Activated CD8-positive, alpha-beta T cell treated with anti-CD3 and anti-CD28 coated beads for 36 hours (primary cell): Measurements from ENCODE around the gene TBC1D16. TPM values are rescaled to one million over a fixed set of nuclear protein-coding genes. Genes with fewer than 3 reads are reported as not detected.
A peak's percentile ranks its signal among the peaks of the same experiment; 100 is the strongest.

Source experiments
- ATAC-seq: fragments of 200-7000 bp; cut with Tn5 transposase; one replicate; pipeline ENCODE4 v1.10.0; 2021; ENCODE audit warnings: mild to moderate bottlenecking, moderate library complexity
- CTCF ChIA-PET: fragments of 350-600 bp; sonication (Branson Sonifier 250); formaldehyde crosslinking; loops from one replicate; lab custom pipeline; 2021; ENCODE audit warnings: antibody characterized with exemption; lab: Charles Lee
- POLR2A ChIA-PET: fragments of 350-600 bp; sonication (Branson Sonifier 250); formaldehyde crosslinking; loops from one replicate; lab custom pipeline; 2021; ENCODE audit warnings: antibody characterized with exemption; lab: Charles Lee
- DNase-seq: peaks from one replicate; pipeline ENCODE4 v3.0.0-alpha.2; 2020
- H3K27ac Mint-ChIP-seq: one replicate; pipeline ENCODE4 v1.8.0; 2021; ENCODE audit warnings: mild to moderate bottlenecking, mixed read lengths
- H3K27me3 Mint-ChIP-seq: one replicate; pipeline ENCODE4 v1.8.0; 2021; ENCODE audit warnings: mixed read lengths
- H3K36me3 Mint-ChIP-seq: one replicate; pipeline ENCODE4 v1.8.0; 2021; ENCODE audit warnings: low read depth, mixed read lengths
- H3K4me1 Mint-ChIP-seq: one replicate; pipeline ENCODE4 v1.8.0; 2021; ENCODE audit warnings: low read depth, mixed read lengths
- H3K4me3 Mint-ChIP-seq: one replicate; pipeline ENCODE4 v1.8.0; 2021; ENCODE audit warnings: mild to moderate bottlenecking, moderate library complexity, mixed read lengths
- H3K9me3 Mint-ChIP-seq: one replicate; pipeline ENCODE4 v1.8.0; 2021; ENCODE audit warnings: mixed read lengths
- CTCF ChIP-seq: fragments of 200-600 bp; IDR thresholded peaks from one replicate; pipeline ENCODE4 v1.8.0; 2022; ENCODE audit warnings: antibody characterized with exemption, mild to moderate bottlenecking
- intact Hi-C: fragments of 100-400 bp; cut with micrococcal nuclease; formaldehyde crosslinking; loops from one replicate; pipeline ENCODE4 v1.10.0; 2022
- total RNA-seq, 2 experiments: library from RNA; stranded (reverse); gene quantifications; one replicate each; pipeline ENCODE4 v1.2.3, GENCODE V29; 2021

The TBC1D16 gene
- total RNA-seq, 2 experiments from 2014 or later = 9.6 to 12.0 TPM

GRCh38 chr17:79923974-79924638 is 111.6 kb downstream of the TBC1D16 start:
- DNase-seq (peak; percentile 83), ATAC-seq (peak; percentile 77)
- Mint-ChIP-seq H3K4me1 (peaks cover 13% of the 10 kb centered on the region), H3K36me3 (no peaks in the 10 kb centered on the region), H3K27ac (no peak overlapping the region), H3K9me3 (no peaks in the 10 kb centered on the region), H3K4me3 (no peak overlapping the region), H3K27me3 (peaks cover 2% of the 10 kb centered on the region)
- CTCF ChIA-PET = interaction anchor here (0.6 to 1.6 kb wide), 9 partner anchors 9 to 135 kb away, joined by 3 to 4 read pairs (median 3); no protein-coding TSS in a partner anchor
- peak; percentile 70 for TF ChIP-seq CTCF
- intact Hi-C loops = no loop called here
- POLR2A ChIA-PET = interaction anchor here (0.7 kb wide), 1 partner anchor 85 kb away, joined by 3 read pairs; the partner anchor contains the start of gene CBX4

- Mint-ChIP-seq H3K36me3 (no peaks in the 10 kb centered on the region), H3K27me3 (no peaks in the 10 kb centered on the region), H3K4me1 (peaks cover 7% of the 10 kb centered on the region), H3K9me3 (no peaks in the 10 kb centered on the region), H3K4me3 (no peak overlapping the region), H3K27ac (no peak overlapping the region)
- ChIA-PET CTCF (interaction anchor here (0.7 to 1.6 kb wide), 3 partner anchors 10 to 83 kb away, joined by 3 read pairs; no protein-coding TSS in a partner anchor), POLR2A (interaction anchor here (1.5 kb wide), 1 partner anchor 132 kb away, joined by 3 read pairs; no protein-coding TSS in a partner anchor)
- ATAC-seq = no peak
- DNase-seq = no peak
- intact Hi-C loops = no loop called here
- TF ChIP-seq CTCF = no peak
Measured at GRCh38 chr17:79922798-79923197, 112.9 kb downstream of the TBC1D16 start.

GRCh38 chr17:79922116-79922601 is 113.5 kb downstream of the TBC1D16 start:
- no peak for TF ChIP-seq CTCF
- ATAC-seq (no peak), DNase-seq (no peak)
- no peak overlapping the region for H3K4me3 Mint-ChIP-seq
- H3K36me3 Mint-ChIP-seq = no peaks in the 10 kb centered on the region
- H3K27me3 Mint-ChIP-seq = no peaks in the 10 kb centered on the region
- no peaks in the 10 kb centered on the region for H3K9me3 Mint-ChIP-seq
- H3K4me1 Mint-ChIP-seq = peaks cover 3% of the 10 kb centered on the region
- ChIA-PET POLR2A (interaction anchor here (1.5 kb wide), 1 partner anchor 131 kb away, joined by 3 read pairs; no protein-coding TSS in a partner anchor), CTCF (no interaction called here)
- H3K27ac Mint-ChIP-seq = no peak overlapping the region
- intact Hi-C loops = no loop called here

- no peaks in the 10 kb centered on the region for H3K27me3 Mint-ChIP-seq
- no peaks in the 10 kb centered on the region for H3K36me3 Mint-ChIP-seq
- ATAC-seq = peak; percentile 51
- peaks cover 2% of the 10 kb centered on the region for H3K4me1 Mint-ChIP-seq
- intact Hi-C loops = no loop called here
- ChIA-PET POLR2A (interaction anchor here (1.5 kb wide), 1 partner anchor 130 kb away, joined by 3 read pairs; no protein-coding TSS in a partner anchor), CTCF (interaction anchor here (1.3 kb wide), 1 partner anchor 132 kb away, joined by 3 read pairs; no protein-coding TSS in a partner anchor)
- DNase-seq = no peak
- H3K9me3 Mint-ChIP-seq = no peaks in the 10 kb centered on the region
- TF ChIP-seq CTCF = no peak
- no peak overlapping the region for H3K4me3 Mint-ChIP-seq
- H3K27ac Mint-ChIP-seq = no peak overlapping the region
Measured at GRCh38 chr17:79921411-79922115, 114.1 kb downstream of the TBC1D16 start.
